OCI-LY7 (cell line): Measurements from ENCODE around the gene NKAIN2.

Experiments
- CTCF ChIP-seq: fragments of 200-600 bp; sonication (generic); conservative IDR thresholded peaks from 2 replicates; pipeline ENCODE4 v1.5.1; 2014; ENCODE audit warnings: mild to moderate bottlenecking, antibody characterized with exemption, low read length, moderate library complexity, mixed read lengths
- EZH2phosphoT487 ChIP-seq: fragments of 200-600 bp; sonication (generic); IDR thresholded peaks from 2 replicates; pipeline ENCODE4 v1.6.1; 2018; ENCODE audit warnings: low read depth, borderline replicate concordance, mild to moderate bottlenecking, mixed run types, antibody characterized with exemption, low read length, moderate library complexity, mixed read lengths

- TF ChIP-seq EZH2phosphoT487, result no peak
- TF ChIP-seq CTCF, result no peak
These were observed 620.0 kb downstream of the NKAIN2 start for GRCh38 chr6:124423621-124424020.
